K562 (cell line): Measurements from ENCODE around the gene FBXW7.

ENCODE experiments used
- ARNT ChIP-seq, 2 experiments: fragments of 450-650 bp; IDR thresholded peaks; 2 replicates each; pipeline ENCODE4 v1.6.1; 2016; ENCODE audit warnings: mild to moderate bottlenecking in 1 of 2
- CTCF ChIP-seq, 3 experiments: IDR thresholded peaks in 2 of 3; conservative IDR thresholded peaks in 1 of 3; 2 replicates each; pipeline ENCODE4 v1.5.1; 2011 to 2012; ENCODE audit warnings: low read length in 3 of 3, mild to moderate bottlenecking in 3 of 3, control low read depth in 2 of 3, improper control_type of control experiment in 1 of 3, inconsistent platforms in 1 of 3, low read depth in 1 of 3, mixed read lengths in 1 of 3, moderate library complexity in 1 of 3; ENCODE audit not compliant: insufficient read depth in 2 of 3
- E2F4 ChIP-seq: sonication (generic); formaldehyde crosslinking; IDR thresholded peaks from 2 replicates; pipeline ENCODE4 v1.8.0; 2022; ENCODE audit warnings: mild to moderate bottlenecking, low read depth, missing genetic modification reagents
- POLR2A ChIP-seq: fragments of 450-650 bp; conservative IDR thresholded peaks from 2 replicates; pipeline ENCODE4 v1.6.1; 2016
- POLR2AphosphoS5 ChIP-seq: IDR thresholded peaks from 2 replicates; pipeline ENCODE4 v1.6.1; 2011; ENCODE audit warnings: mild to moderate bottlenecking, low read depth, low read length, moderate library complexity; ENCODE audit not compliant: control insufficient read depth, insufficient read depth
- RAD21 ChIP-seq, 2 experiments: fragments of 250-450 bp in 1 of 2; fragments of 450-650 bp in 1 of 2; sonication (Bioruptor Pico) in 1 of 2; formaldehyde crosslinking in 1 of 2; IDR thresholded peaks in 1 of 2; conservative IDR thresholded peaks in 1 of 2; 2 replicates each; pipeline versions ENCODE4 v1.4.0 to v1.8.0; 2020 to 2022; ENCODE audit warnings: mild to moderate bottlenecking in 2 of 2, moderate library complexity in 1 of 2
- TAF9B ChIP-seq: fragments of 450-650 bp; IDR thresholded peaks from 2 replicates; pipeline ENCODE4 v1.6.1; 2018; ENCODE audit warnings: mild to moderate bottlenecking; ENCODE audit not compliant: partially characterized antibody
- ZEB2 ChIP-seq: fragments of 450-650 bp; IDR thresholded peaks from 2 replicates; pipeline ENCODE4 v1.6.1; 2016
- ZNF134 ChIP-seq: fragments of 250-450 bp; sonication (Bioruptor Pico); conservative IDR thresholded peaks from 2 replicates; pipeline ENCODE4 v1.4.0; 2020
- ZNF175 ChIP-seq: fragments of 200-800 bp; sonication (Bioruptor generic); IDR thresholded peaks from 2 replicates; pipeline ENCODE4 v1.6.1; 2016; ENCODE audit warnings: low read depth, mild to moderate bottlenecking, missing genetic modification characterization, missing compliant biosample characterization
- TF ChIP-seq, protein P1 (sequence below): fragments of 450-650 bp; IDR thresholded peaks from 2 replicates; pipeline ENCODE4 v1.6.1; 2018; ENCODE audit not compliant: partially characterized antibody

GRCh38 chr4:152536545-152537182 is 772 bp upstream of the FBXW7 start:
- TF ChIP-seq E2F4 (CRISPR knock-in tag) (no peak), RAD21 (CRISPR knock-in tag; conservative IDR thresholded peaks at IDR 0.05 in 1 of 2, IDR thresholded peaks at IDR 0.05 in 1 of 2) (no peak), ZEB2 (no peak), TAF9B (no peak), ARNT (IDR thresholded peaks at IDR 0.05) (peak; percentile 54 to 64; a peak in 1 of 4 replicates), CTCF (IDR thresholded peaks at IDR 0.05 in 2 of 3, conservative IDR thresholded peaks at IDR 0.05 in 1 of 3; ENCODE audit: insufficient read depth in 2 of 3, low read depth in 1 of 3, low read length in 3 of 3) (no peak), ZNF175 (CRISPR knock-in tag) (no peak), ZNF134 (CRISPR knock-in tag) (no peak), POLR2A (no peak; the same call in 1 of the 2 replicates), POLR2AphosphoS5 (no peak)
- TF ChIP-seq, protein P1, sequence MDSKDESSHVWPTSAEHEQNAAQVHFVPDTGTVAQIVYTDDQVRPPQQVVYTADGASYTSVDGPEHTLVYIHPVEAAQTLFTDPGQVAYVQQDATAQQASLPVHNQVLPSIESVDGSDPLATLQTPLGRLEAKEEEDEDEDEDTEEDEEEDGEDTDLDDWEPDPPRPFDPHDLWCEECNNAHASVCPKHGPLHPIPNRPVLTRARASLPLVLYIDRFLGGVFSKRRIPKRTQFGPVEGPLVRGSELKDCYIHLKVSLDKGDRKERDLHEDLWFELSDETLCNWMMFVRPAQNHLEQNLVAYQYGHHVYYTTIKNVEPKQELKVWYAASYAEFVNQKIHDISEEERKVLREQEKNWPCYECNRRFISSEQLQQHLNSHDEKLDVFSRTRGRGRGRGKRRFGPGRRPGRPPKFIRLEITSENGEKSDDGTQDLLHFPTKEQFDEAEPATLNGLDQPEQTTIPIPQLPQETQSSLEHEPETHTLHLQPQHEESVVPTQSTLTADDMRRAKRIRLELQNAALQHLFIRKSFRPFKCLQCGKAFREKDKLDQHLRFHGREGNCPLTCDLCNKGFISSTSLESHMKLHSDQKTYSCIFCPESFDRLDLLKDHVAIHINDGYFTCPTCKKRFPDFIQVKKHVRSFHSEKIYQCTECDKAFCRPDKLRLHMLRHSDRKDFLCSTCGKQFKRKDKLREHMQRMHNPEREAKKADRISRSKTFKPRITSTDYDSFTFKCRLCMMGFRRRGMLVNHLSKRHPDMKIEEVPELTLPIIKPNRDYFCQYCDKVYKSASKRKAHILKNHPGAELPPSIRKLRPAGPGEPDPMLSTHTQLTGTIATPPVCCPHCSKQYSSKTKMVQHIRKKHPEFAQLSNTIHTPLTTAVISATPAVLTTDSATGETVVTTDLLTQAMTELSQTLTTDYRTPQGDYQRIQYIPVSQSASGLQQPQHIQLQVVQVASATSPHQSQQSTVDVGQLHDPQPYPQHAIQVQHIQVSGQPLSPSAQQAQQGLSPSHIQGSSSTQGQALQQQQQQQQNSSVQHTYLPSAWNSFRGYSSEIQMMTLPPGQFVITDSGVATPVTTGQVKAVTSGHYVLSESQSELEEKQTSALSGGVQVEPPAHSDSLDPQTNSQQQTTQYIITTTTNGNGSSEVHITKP, result peak; percentile 80
